Tibial nerve (tissue), 4 donors: ENCODE data around the gene CALML5. TPM values are rescaled to one million over a fixed set of nuclear protein-coding genes. Genes with fewer than 3 reads are reported as not detected.

Experiments used
- DNase-seq, 2 donors: peaks; one replicate each; pipeline ENCODE4 v3.0.0-alpha.2; 2019; ENCODE audit warnings: low spot score in 2 of 2
- H3K27ac ChIP-seq, 4 donors: fragments of 200-600 bp; sonication (generic) in 3 of 4; one replicate each; pipeline ENCODE4 v1.5.1; 2017 to 2019; ENCODE audit warnings: mild to moderate bottlenecking in 1 of 4
- H3K27me3 ChIP-seq, 2 donors: fragments of 200-600 bp; sonication (generic) in 1 of 2; one replicate each; pipeline versions ENCODE4 v1.5.1 to v1.6.0; 2017 to 2019
- H3K36me3 ChIP-seq, 3 donors: fragments of 200-600 bp; sonication (generic); one replicate each; pipeline ENCODE4 v1.5.1; 2018 to 2019
- H3K4me1 ChIP-seq, 4 donors: fragments of 200-600 bp; sonication (generic) in 3 of 4; one replicate each; pipeline ENCODE4 v1.5.1; 2017 to 2019
- H3K4me3 ChIP-seq, 4 donors: fragments of 200-600 bp; sonication (generic) in 3 of 4; one replicate each; pipeline ENCODE4 v1.5.1; 2017 to 2019; ENCODE audit warnings: mild to moderate bottlenecking in 1 of 4, moderate library complexity in 1 of 4
- H3K9me3 ChIP-seq, 4 donors: fragments of 200-600 bp; sonication (generic) in 3 of 4; one replicate each; pipeline ENCODE4 v1.5.1; 2017 to 2019
- EP300 ChIP-seq, 2 donors: sonication (generic); formaldehyde crosslinking; IDR thresholded peaks; one replicate each; pipeline ENCODE4 v1.6.1; 2017; ENCODE audit warnings: antibody characterized with exemption in 2 of 2, mild to moderate bottlenecking in 1 of 2
- POLR2A ChIP-seq, 2 donors: fragments of 450-650 bp; IDR thresholded peaks; one replicate each; pipeline ENCODE4 v1.6.1; 2017; ENCODE audit warnings: antibody characterized with exemption in 2 of 2, mild to moderate bottlenecking in 2 of 2, moderate library complexity in 2 of 2
- WGBS, 2 donors: methylation state at CpG; one replicate each; pipeline ENCODE4 v1.1.5; 2018; 5-methylcytosine and 5-hydroxymethylcytosine counted together
- total RNA-seq, 4 donors: library from RNA; depleted of rRNA; stranded (reverse); fragments of >200 nt; gene quantifications; one replicate each; pipeline ENCODE4 v1.1.0, GENCODE V29; 2016
- TF ChIP-seq, protein P1 (sequence below), 5 experiments: fragments of 200-600 bp in 3 of 5; fragments of 450-650 bp in 2 of 5; sonication (generic) in 3 of 5; IDR thresholded peaks; one replicate each; pipeline ENCODE4 v1.5.1; 2016 to 2019; ENCODE audit warnings: antibody characterized with exemption in 5 of 5, mild to moderate bottlenecking in 3 of 5, moderate library complexity in 2 of 5

CALML5 gene
- total RNA-seq, 4 donors from 2014 or later, result not detected

DNA sequence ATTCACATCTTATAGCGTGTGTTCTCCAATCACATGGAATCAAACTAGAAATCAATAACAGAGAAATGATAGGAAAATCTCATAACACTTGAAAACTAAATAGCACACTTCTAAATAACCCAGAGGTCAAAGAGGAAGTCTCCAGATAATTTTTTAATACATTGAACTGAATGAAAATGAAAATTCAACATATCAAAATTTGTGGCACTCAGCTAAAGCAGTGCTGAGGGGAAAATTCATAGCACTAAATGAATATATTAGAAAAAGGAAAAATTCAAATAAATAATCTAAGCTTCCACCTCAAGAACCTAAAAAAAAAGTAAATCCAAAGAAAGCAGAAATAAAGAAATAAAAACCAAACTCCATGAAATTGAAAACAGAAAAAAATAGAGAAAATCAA, 42.7 kb upstream of the CALML5 start:
- Histone ChIP-seq H3K36me3 (no peaks in the 10 kb centered on the region), H3K4me3 (no peak overlapping the region), H3K27me3 (no peaks in the 10 kb centered on the region), H3K9me3 (peaks cover 0 to 37% (median 2%) of the 10 kb centered on the region in 4 donors), H3K27ac (no peak overlapping the region), H3K4me1 (peaks cover 0 to 23% (median 15%) of the 10 kb centered on the region in 4 donors)
- DNase-seq, result no peak
- 95 to 100% methylated on average over 1 of the region's 1 CpG for whole genome bisulfite sequencing, 2 donors
- TF ChIP-seq, protein P1, sequence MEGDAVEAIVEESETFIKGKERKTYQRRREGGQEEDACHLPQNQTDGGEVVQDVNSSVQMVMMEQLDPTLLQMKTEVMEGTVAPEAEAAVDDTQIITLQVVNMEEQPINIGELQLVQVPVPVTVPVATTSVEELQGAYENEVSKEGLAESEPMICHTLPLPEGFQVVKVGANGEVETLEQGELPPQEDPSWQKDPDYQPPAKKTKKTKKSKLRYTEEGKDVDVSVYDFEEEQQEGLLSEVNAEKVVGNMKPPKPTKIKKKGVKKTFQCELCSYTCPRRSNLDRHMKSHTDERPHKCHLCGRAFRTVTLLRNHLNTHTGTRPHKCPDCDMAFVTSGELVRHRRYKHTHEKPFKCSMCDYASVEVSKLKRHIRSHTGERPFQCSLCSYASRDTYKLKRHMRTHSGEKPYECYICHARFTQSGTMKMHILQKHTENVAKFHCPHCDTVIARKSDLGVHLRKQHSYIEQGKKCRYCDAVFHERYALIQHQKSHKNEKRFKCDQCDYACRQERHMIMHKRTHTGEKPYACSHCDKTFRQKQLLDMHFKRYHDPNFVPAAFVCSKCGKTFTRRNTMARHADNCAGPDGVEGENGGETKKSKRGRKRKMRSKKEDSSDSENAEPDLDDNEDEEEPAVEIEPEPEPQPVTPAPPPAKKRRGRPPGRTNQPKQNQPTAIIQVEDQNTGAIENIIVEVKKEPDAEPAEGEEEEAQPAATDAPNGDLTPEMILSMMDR (IDR thresholded peaks at IDR 0.05), result no peak
- TF ChIP-seq EP300 (IDR thresholded peaks at IDR 0.05) (no peak), POLR2A (IDR thresholded peaks at IDR 0.05) (no peak)

DNA sequence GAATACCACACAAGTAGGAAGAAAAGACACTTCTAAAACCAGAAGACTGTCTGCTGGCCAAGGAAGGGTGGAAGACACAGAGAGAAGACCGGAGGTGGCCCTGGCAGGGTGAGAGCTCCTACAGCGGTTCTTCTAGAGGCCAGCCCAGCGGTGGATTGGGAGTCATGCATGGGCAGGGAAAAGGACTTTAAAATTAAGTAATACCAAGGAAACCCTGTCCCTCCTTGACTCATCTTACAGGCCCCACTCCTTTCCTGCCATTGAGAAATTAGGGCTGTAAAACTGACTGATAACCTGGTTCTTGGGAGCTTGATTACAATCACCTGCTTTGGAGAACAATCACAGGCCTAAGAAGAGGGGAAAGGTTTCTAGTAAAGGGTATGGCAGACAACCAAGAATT, 41.5 kb upstream of the CALML5 start:
- H3K4me1 ChIP-seq, result peaks cover 0 to 12% (median 7%) of the 10 kb centered on the region in 4 donors
- 94% methylated on average over 3 of the region's 3 CpGs for WGBS, 2 donors
- H3K27me3 ChIP-seq, result no peaks in the 10 kb centered on the region
- TF ChIP-seq EP300 (IDR thresholded peaks at IDR 0.05), result no peak
- TF ChIP-seq, protein P1 (IDR thresholded peaks at IDR 0.05), result no peak
- TF ChIP-seq POLR2A (IDR thresholded peaks at IDR 0.05), result no peak
- H3K4me3 ChIP-seq, result no peak overlapping the region
- H3K9me3 ChIP-seq, result peaks cover 0 to 37% (median 2%) of the 10 kb centered on the region in 4 donors
- H3K36me3 ChIP-seq, result no peaks in the 10 kb centered on the region
- DNase-seq, result no peak
- H3K27ac ChIP-seq, result no peak overlapping the region

DNA sequence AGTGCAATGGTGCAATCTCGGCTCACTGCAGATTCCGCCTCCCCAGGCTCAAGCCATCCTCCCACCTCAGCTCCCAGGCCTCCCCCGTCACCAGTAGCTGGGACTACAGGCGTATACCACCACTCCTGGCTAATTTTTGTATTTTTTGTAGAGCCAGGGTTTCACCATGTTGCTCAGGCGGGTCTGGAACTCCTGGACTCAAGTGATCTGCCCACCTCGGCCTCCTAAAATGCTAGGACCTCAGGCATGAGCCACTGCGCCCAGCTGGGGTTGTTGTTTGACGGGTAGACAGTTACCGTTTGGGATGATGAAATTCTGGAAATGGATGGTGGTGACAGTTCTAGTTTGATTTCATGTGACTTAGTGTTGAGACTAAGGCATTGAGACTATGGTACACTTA, 40.7 kb upstream of the CALML5 start:
- Histone ChIP-seq H3K27ac (no peak overlapping the region), H3K9me3 (peaks cover 0 to 37% (median 2%) of the 10 kb centered on the region in 4 donors), H3K36me3 (no peaks in the 10 kb centered on the region), H3K27me3 (no peaks in the 10 kb centered on the region), H3K4me3 (no peak overlapping the region), H3K4me1 (peaks cover 0 to 8% (median 4%) of the 10 kb centered on the region in 4 donors)
- DNase-seq, result no peak
- no peak for TF ChIP-seq POLR2A (IDR thresholded peaks at IDR 0.05)
- TF ChIP-seq EP300 (IDR thresholded peaks at IDR 0.05), result no peak
- TF ChIP-seq, protein P1 (IDR thresholded peaks at IDR 0.05), result no peak
- WGBS, 2 donors, result 94 to 98% methylated on average over 9 of the region's 9 CpGs

DNA sequence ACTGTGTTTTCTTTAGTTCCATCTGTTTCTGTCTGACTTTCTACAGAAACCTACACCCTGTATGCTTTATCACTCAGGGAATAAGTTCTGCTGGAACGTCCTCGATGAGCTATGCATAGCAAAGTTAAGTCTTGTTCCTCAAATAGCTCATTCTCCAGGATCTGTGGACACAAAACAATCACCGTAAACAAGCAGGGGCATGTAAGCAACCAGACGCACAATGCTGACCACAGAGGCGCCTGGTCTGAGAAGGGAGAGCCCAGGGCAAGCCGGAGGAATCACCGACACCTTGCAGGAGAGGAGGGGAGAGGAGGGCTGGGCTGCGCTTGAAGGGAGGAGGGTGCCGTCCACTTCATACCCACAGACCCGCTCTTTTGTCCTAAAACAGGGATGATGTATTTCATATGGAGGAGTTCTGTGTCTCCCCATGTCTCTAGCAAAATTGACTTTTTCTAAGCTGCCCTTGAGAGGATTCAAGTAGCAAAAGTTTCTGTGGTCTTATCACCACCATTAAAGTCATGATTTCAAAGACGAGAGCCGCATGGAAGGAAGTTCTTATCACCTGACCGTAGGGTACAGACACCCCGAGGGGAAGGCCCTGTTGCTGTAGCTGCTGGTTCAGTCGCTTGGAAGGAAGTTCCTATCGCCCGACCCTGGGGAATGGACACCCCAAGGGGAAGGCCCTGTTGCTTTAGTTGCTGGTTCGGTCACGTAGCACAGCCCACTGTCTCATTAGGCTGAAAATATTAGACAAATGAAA, 39.7 kb upstream of the CALML5 start:
- Histone ChIP-seq H3K27me3 (no peaks in the 10 kb centered on the region), H3K9me3 (peaks cover 0 to 35% (median 2%) of the 10 kb centered on the region in 4 donors), H3K36me3 (no peaks in the 10 kb centered on the region), H3K4me1 (peaks cover 0 to 15% (median 3%) of the 10 kb centered on the region in 4 donors), H3K27ac (no peak overlapping the region), H3K4me3 (no peak overlapping the region)
- WGBS, 2 donors, result 75 to 79% methylated on average over 19 of the region's 19 CpGs
- TF ChIP-seq POLR2A (IDR thresholded peaks at IDR 0.05), result no peak
- no peak for DNase-seq

DNA sequence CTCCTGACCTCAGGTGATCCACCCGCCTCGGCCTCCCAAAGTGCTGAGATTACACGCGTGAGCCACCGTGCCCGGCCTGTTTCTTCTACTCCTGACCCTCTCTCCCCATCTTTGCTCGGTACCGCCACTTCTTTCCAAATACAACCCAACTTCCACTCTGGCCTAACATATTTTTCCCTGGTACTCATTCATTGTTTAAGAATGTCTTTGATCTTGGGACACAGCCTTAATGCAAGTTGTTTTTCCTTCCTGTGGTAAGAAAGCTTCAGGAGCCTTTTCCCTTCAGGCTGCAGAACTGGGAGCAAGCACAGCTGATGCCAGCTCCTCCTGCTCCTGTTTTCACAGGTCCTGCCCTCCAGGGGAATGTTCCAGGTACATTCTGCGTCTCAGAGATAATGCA, 39.1 kb upstream of the CALML5 start:
- no peak overlapping the region for H3K4me3 ChIP-seq
- TF ChIP-seq, protein P1 (IDR thresholded peaks at IDR 0.05), result no peak
- no peak for TF ChIP-seq POLR2A (IDR thresholded peaks at IDR 0.05)
- no peak for TF ChIP-seq EP300 (IDR thresholded peaks at IDR 0.05)

More for the DNA sequence above, 39.1 kb upstream of the CALML5 start:
- Histone ChIP-seq H3K27ac (no peak overlapping the region), H3K27me3 (no peaks in the 10 kb centered on the region), H3K9me3 (peaks cover 0 to 28% (median 2%) of the 10 kb centered on the region in 4 donors), H3K36me3 (no peaks in the 10 kb centered on the region), H3K4me1 (peaks cover 0 to 19% (median 3%) of the 10 kb centered on the region in 4 donors)
- WGBS, 2 donors, result 87% methylated on average over 9 of the region's 9 CpGs
- DNase-seq, result no peak
